GM18511 (cell line): ENCODE data around the gene SYS1.

Experiments used
- ATAC-seq: cut with Tn5 transposase; IDR thresholded peaks from one replicate; pipeline ENCODE4 v1.9.1; 2021; ENCODE audit warnings: mild to moderate bottlenecking, moderate library complexity; ENCODE audit not compliant: unreplicated experiment

Gene SYS1

GRCh38 chr20:45374966-45375365 is 12.0 kb downstream of the SYS1 start:
- no peak for ATAC-seq

- ATAC-seq: no peak
Observed at GRCh38 chr20:45377269-45377668, 14.3 kb downstream of the SYS1 start.

DNA sequence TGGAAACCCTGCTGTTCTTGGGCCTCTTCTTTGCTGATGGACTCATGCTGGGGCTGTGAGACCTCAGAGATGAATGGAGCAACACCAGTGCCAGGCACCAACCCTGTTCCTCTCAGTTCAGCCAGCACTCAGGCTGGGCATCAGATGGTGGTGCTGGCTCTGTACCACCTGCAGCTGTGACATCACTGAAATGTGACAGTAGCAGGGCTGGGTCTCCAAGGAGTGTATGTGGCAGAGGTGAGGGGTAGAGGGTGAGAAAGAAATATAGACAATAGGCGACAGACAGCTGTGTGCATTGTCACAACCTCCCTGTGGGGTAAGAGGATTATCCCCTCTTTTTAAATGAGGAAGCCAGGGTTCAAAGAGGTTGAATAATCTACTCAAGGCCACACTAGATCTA is 15.2 kb downstream of the SYS1 start, which contains the start of gene TP53TG5:
Gene TP53TG5 (minus strand): TSS at position 135 of the 400 bp plus-strand sequence. CDS start 89 bp downstream, at position 46.
- ATAC-seq: no peak

GRCh38 chr20:45387274-45387673 is 24.3 kb downstream of the SYS1 start:
- no peak for ATAC-seq

DNA sequence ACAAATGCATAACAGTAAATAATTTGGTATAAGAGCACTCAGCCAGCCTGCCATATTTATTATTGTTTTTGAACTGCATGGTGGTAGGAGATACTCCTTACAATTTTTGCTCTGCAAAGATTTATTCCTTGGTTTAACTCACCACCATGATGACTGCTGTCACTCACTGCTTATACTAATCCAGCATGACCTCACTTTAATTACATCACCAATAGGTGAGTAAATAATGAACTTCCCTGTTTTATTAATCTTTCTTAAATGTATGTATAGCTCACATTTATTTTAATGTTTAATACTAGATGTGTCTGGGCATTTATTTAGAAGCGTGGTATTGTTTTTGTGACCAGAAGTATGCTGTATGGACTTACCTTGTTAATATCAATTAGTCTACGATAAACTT is 28.0 kb downstream of the SYS1 start:
- no peak for ATAC-seq

GRCh38 chr20:45391559-45391958 is 28.6 kb downstream of the SYS1 start:
- ATAC-seq: no peak

DNA sequence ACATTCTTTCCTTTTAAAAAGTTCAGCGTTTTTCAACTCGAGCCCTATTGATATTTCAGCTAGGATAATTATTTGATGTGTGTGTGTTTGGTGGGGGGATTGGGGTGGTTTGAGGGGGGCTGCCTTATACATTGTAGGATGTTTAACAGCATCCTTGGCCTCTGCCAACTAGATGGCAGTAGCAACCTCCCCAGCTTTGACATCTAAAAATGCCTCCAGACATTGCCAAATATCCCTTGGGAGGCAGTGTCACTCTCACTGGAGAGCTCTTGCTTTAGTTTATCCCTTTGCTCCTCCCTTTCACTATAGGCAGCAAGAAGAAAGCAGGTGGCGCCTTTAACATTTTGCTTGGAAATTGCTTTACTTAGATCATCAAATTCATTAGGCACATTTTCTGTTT is 29.8 kb downstream of the SYS1 start:
- no peak for ATAC-seq

GRCh38 chr20:45394221-45395113 is 31.5 kb downstream of the SYS1 start:
- no peak for ATAC-seq

DNA sequence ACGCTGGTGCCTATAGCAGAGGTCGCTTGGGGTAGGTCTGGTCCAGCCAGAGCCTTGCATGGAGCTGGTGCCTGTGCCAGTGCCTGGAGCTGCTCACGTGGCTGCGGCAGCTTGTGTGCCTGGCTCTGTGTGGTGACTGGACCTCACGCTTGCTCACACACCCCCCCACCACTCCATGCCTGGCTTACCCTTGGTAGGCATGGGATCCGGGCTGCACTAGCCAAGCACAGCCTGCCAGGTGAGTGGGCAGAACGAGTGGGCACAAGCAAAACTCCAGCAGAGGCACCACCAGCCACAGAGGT is 32.1 kb downstream of the SYS1 start:
- no peak for ATAC-seq

GRCh38 chr20:45399018-45399417 is 36.1 kb downstream of the SYS1 start:
- ATAC-seq: no peak

DNA sequence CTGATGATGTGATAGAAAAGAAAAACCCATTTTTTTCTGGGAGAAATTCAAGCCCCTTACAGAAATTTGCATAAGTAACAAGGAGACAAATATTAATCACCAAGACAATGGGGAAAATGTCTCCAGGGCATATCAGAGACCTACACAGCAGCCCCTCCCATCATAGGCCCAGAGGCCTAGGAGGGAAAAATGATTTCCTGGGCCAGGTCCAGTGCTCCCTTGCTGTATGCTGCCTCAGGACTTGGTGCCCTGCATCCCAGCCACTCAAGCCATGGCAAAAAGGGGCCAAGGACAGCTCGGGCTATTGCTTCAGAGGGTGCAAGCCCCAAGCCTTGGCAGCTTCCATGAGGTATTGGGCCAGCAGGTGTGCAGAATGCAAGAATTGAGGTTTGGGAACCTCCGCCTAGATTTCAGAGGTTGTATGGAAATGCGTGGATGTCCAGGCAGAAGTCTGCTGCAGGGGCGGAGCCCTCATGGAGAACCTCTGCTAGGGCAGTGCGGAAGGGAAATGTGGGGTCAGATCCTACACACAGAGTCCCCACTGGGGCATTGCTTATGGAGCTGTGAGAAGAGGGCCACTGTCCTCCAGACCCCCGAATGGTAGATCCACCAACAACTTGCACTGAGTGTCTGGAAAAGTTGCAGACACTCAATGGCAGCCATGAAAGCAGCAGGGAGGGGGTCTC is 37.5 kb downstream of the SYS1 start:
- no peak for ATAC-seq

DNA sequence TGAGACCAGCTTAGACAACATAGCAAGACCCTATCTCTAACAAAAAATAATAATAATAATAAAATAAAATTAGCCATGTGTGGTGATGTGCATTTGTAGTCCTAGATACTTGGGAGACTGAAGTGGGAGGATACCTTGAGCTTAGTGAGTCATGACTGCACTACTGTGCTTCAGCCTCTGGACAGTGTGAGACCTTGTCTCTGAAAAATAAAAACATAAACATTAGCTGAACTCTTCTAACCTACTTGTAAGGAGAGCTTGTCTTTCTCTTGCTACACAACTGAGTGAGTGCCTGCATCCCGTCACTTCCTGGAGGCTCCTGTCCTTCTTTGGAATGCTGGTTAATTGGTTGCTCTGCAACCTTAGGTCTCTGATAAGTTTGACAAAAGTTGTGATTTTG is 40.0 kb downstream of the SYS1 start:
- ATAC-seq: no peak

GRCh38 chr20:45404438-45404837 is 41.5 kb downstream of the SYS1 start:
- no peak for ATAC-seq

- no peak for ATAC-seq
Observed at GRCh38 chr20:45405571-45406259, 42.8 kb downstream of the SYS1 start.

DNA sequence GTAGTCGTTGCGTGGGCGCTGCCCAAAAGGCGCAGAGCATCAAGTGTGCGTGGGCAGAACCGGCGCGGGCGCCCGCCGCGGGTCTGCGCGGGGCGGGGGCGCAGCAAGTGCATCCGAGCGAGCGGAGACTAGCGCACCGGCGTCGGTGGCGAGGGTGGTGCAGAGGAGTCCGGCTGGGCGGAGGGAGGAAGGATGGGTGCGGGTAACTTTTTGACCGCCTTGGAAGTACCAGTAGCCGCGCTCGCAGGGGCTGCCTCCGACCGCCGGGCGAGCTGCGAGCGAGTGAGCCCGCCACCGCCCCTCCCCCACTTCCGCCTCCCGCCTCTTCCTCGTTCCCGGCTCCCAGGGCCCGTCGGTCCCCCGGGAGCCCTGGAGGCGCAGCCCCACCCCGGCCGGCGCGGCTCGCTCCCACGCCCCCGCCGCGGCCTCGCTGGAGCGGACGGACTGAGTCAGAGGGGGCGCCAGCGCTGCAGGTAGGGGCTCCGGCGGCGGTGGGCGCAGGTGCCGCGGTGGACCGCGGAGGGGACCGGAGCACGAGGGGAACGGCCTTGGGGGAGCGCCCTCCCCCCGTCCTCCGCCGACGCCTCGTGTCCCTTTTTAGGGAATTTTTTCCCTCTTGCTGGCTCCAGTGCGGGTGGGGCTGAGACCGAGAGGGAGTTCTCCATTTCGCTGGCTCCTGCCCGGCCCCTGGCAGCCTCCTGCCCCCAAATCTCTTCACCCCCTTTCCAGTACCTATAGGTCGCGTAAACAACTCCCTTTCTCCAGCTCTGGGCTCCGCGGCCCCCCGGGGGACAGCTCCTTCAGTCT is 43.5 kb downstream of the SYS1 start:
- no peak for ATAC-seq

DNA sequence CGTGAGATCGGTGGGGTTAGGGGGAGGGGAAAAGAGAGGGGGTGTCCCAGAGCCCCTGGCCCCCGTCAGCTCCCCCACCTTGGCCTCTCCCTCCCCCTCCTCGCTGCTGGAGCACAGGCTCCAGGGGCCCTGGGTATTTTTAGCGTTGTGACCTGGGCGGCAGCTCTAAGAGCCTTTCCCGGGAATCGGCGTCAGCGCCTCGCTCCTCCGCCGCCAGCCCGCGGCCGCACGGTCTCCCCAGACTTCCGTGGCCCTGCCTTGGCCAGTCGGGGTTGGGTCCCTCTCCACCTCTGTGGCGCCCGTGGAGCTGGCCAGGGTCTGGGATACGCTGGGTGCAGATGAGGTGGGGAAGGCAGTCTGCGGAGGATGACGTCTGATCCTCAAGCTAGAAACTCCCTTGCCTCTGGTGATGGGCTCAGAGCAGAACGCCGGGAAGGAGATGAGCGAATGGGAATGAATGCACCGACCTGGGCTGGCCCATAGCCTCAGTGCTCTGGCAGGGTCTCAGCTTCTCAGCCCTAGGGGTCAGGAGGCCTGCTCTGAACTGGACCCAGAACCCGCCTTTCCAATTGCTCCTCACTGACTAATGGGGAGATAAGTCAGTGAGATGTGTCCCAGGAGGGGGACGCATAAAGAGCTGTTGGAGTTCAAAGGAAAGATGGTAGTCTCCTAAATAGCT is 44.2 kb downstream of the SYS1 start:
- ATAC-seq: no peak

- ATAC-seq: no peak
Observed at GRCh38 chr20:45407783-45408645, 45.1 kb downstream of the SYS1 start, which contains the start of gene DBNDD2. DBNDD2 (plus strand) TSS chr20:45408289; CDS start chr20:45408468, 179 bp downstream.

GRCh38 chr20:45408646-45409213 is 45.8 kb downstream of the SYS1 start:
- ATAC-seq: no peak
